Measurements from ENCODE around the gene SAMD4B.

DNA sequence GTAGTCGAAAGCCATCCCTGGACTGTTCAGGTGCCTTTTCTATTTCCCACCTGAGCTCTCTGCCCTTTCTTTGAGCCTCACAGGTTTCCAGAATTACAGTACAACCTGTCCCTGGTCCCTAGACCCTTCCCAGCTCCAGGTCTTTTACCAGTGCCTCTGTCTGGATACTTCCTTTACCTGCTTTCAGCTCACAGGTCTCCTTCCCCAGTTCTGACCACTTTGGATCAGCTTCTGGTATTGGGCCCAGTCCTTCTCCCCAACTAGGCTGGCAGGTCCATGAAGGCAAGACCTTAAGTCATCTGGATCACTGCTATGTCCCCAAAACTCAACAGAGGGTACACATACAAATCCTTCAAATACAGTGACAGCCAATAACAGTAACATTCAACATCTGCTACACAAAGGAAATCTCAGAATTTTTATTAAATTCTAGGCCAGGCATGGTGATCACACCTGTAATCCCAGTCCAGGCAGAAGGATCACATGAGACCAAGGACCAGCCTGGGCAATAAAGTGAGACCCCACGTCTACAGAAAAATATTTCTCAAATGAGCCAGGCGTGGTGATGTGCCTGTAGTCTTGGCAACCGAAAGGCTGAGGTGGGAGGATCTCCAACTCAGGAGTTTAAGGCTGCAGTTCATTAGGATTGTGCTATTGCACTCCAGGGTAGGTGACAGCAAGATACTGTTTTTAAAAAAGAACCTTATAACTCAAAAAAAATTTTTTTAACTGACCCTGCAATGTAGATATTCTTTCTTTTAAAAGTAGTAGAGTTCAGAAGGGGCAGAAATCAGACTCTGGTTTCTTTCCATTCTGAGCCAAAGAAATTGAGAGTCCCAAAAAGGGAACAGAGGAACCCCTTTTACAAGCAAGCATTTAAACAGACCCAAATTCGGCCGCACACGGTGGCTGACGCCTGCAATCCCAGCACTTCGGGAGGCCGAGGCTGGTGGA lies 92.2 kb downstream of the SAMD4B start:
- no peak for TF ChIP-seq DPF2 (IDR thresholded peaks at IDR 0.05)
- TF ChIP-seq MEF2A (IDR thresholded peaks at IDR 0.05; ENCODE audit: insufficient read depth, low read depth, low read length) = no peak
- TF ChIP-seq, protein P1, sequence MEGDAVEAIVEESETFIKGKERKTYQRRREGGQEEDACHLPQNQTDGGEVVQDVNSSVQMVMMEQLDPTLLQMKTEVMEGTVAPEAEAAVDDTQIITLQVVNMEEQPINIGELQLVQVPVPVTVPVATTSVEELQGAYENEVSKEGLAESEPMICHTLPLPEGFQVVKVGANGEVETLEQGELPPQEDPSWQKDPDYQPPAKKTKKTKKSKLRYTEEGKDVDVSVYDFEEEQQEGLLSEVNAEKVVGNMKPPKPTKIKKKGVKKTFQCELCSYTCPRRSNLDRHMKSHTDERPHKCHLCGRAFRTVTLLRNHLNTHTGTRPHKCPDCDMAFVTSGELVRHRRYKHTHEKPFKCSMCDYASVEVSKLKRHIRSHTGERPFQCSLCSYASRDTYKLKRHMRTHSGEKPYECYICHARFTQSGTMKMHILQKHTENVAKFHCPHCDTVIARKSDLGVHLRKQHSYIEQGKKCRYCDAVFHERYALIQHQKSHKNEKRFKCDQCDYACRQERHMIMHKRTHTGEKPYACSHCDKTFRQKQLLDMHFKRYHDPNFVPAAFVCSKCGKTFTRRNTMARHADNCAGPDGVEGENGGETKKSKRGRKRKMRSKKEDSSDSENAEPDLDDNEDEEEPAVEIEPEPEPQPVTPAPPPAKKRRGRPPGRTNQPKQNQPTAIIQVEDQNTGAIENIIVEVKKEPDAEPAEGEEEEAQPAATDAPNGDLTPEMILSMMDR (IDR thresholded peaks at IDR 0.05 in 2 of 3, conservative IDR thresholded peaks at IDR 0.05 in 1 of 3; ENCODE audit: control insufficient read depth in 2 of 3, extremely low read depth in 1 of 3, insufficient read depth in 1 of 3, low read depth in 3 of 3, low read length in 3 of 3) = no peak
- no peak for TF ChIP-seq SIN3A (IDR thresholded peaks at IDR 0.05; ENCODE audit: low read depth, low read length)
- no peak for TF ChIP-seq SRF (IDR thresholded peaks at IDR 0.05; ENCODE audit: low read depth in 2 of 2, low read length in 2 of 2)
- no peak for TF ChIP-seq YY1 (IDR thresholded peaks at IDR 0.05; ENCODE audit: low read depth, low read length)
